Gastroesophageal sphincter (tissue), 3 donors: ENCODE measurements around the gene PIANP.

Experiments
- POLR2A ChIP-seq, 2 donors: fragments of 450-650 bp; IDR thresholded peaks; one replicate each; pipeline ENCODE4 v1.6.1; 2017; ENCODE audit warnings: antibody characterized with exemption in 2 of 2, mild to moderate bottlenecking in 2 of 2, moderate library complexity in 1 of 2
- TF ChIP-seq, protein P1 (sequence below), 4 experiments: fragments of 200-600 bp in 2 of 4; fragments of 450-650 bp in 2 of 4; sonication (generic) in 1 of 4; IDR thresholded peaks; one replicate each; pipeline ENCODE4 v1.5.1; 2017 to 2019; ENCODE audit warnings: antibody characterized with exemption in 4 of 4, mild to moderate bottlenecking in 2 of 4, moderate library complexity in 2 of 4

DNA sequence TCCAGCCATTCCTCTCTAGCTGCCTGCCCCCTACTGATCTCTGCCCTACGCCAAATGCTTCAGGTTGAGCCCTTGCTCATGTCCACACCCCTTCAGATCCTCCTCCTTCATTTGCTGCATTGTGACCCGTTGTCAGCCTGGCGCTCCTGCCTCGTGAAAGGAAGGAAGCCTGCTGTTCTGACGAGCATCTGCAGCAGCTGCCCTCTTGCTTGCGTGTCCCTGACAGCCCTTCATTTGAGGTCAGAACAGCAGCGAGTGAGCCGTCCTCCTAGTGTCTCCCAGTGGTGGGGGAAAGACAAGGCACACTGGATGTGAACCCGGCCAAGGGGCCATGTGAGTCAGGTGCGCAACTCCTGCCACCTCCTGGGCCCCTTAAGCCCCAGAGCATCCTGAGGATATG is 3.0 kb upstream of the PIANP start:
- TF ChIP-seq, protein P1, sequence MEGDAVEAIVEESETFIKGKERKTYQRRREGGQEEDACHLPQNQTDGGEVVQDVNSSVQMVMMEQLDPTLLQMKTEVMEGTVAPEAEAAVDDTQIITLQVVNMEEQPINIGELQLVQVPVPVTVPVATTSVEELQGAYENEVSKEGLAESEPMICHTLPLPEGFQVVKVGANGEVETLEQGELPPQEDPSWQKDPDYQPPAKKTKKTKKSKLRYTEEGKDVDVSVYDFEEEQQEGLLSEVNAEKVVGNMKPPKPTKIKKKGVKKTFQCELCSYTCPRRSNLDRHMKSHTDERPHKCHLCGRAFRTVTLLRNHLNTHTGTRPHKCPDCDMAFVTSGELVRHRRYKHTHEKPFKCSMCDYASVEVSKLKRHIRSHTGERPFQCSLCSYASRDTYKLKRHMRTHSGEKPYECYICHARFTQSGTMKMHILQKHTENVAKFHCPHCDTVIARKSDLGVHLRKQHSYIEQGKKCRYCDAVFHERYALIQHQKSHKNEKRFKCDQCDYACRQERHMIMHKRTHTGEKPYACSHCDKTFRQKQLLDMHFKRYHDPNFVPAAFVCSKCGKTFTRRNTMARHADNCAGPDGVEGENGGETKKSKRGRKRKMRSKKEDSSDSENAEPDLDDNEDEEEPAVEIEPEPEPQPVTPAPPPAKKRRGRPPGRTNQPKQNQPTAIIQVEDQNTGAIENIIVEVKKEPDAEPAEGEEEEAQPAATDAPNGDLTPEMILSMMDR (IDR thresholded peaks at IDR 0.05) = no peak
- no peak for TF ChIP-seq POLR2A (IDR thresholded peaks at IDR 0.05)
